Astrocyte (in vitro differentiated cells and primary cell): ENCODE results near the gene KRTAP10-1.

Experiments used
- EZH2 ChIP-seq: IDR thresholded peaks from 2 replicates; pipeline ENCODE4 v1.6.1; 2012; ENCODE audit warnings: mild to moderate bottlenecking, low read length, inconsistent platforms; ENCODE audit not compliant: insufficient read depth
- TF ChIP-seq, protein P1 (sequence below): IDR thresholded peaks from 2 replicates; pipeline ENCODE4 v1.5.1; 2011; ENCODE audit warnings: low read depth, mild to moderate bottlenecking, inconsistent platforms, low read length, moderate library complexity; ENCODE audit not compliant: insufficient read depth

DNA sequence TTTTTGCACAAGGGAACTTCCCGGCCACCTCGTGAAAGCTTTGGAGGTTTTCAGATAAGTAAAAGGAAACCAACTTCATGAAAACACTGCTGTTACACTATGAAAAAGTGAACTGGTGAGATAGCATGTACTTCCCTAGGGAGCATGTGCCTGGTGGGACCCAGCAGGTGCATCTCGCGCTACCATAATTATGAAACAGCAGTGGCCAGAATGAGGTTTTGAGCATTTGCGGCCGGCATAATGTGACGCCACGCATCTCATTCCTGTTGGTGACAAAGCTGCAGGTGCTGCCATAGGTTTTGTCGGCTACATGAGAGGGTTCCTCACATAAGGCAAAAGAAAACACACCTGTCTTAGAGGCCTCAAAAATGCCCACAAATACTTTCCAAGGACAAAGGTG is 16.9 kb upstream of the KRTAP10-1 start:
- TF ChIP-seq, protein P1, sequence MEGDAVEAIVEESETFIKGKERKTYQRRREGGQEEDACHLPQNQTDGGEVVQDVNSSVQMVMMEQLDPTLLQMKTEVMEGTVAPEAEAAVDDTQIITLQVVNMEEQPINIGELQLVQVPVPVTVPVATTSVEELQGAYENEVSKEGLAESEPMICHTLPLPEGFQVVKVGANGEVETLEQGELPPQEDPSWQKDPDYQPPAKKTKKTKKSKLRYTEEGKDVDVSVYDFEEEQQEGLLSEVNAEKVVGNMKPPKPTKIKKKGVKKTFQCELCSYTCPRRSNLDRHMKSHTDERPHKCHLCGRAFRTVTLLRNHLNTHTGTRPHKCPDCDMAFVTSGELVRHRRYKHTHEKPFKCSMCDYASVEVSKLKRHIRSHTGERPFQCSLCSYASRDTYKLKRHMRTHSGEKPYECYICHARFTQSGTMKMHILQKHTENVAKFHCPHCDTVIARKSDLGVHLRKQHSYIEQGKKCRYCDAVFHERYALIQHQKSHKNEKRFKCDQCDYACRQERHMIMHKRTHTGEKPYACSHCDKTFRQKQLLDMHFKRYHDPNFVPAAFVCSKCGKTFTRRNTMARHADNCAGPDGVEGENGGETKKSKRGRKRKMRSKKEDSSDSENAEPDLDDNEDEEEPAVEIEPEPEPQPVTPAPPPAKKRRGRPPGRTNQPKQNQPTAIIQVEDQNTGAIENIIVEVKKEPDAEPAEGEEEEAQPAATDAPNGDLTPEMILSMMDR = no peak
- TF ChIP-seq EZH2 = no peak
